MM.1S (cell line): ENCODE results near the gene PDS5B.

Source experiments
- CTCF ChIP-seq: fragments of 300-600 bp; sonication (generic); IDR thresholded peaks from 2 replicates; pipeline ENCODE4 v1.5.1; 2016; ENCODE audit warnings: antibody characterized with exemption, low read length, mixed read lengths
- EZH2phosphoT487 ChIP-seq: fragments of 300-600 bp; sonication (generic); IDR thresholded peaks from 2 replicates; pipeline ENCODE4 v1.6.1; 2018; ENCODE audit warnings: antibody characterized with exemption, low read length

GRCh38 chr13:32823597-32823996, 237.3 kb downstream of the PDS5B start:
- TF ChIP-seq EZH2phosphoT487 = no peak
- no peak for TF ChIP-seq CTCF
